Measurements from ENCODE around the gene ACTC1.

ACTC1 gene

GRCh38 chr15:34749691-34750090, 45.7 kb downstream of the ACTC1 start:
- Histone ChIP-seq H3F3A (ENCODE audit: control insufficient read depth, insufficient read depth) (no peaks in the 10 kb centered on the region), H3K4me1 (ENCODE audit: control insufficient read depth, low read length) (no peaks in the 10 kb centered on the region), H4K20me1 (ENCODE audit: control insufficient read depth, insufficient read depth, low read depth, low read length) (no peaks in the 10 kb centered on the region), H3K27ac (ENCODE audit: low read depth, low read length) (no peak overlapping the region), H3K9me2 (replicated peaks; ENCODE audit: control insufficient read depth, low read length) (no peaks in the 10 kb centered on the region), H3K9me3 (ENCODE audit: control insufficient read depth, insufficient read depth, low read length) (no peaks in the 10 kb centered on the region), H3K36me3 (ENCODE audit: control insufficient read depth, low read length) (no peaks in the 10 kb centered on the region), H3K27me3 (ENCODE audit: control insufficient read depth, low read length) (no peaks in the 10 kb centered on the region), H3K79me2 (ENCODE audit: control insufficient read depth, low read length) (no peaks in the 10 kb centered on the region), H3K4me2 (ENCODE audit: low read length) (no peak overlapping the region), H3K4me3 (ENCODE audit: low read length) (no peak overlapping the region)
- no peak for TF ChIP-seq EZH2phosphoT487 (IDR thresholded peaks at IDR 0.05; ENCODE audit: borderline replicate concordance, low read length)

All from DOHH2 (cell line).